Natural killer cell (primary cell): ENCODE results near the gene BEST1. TPM values are rescaled to one million over a fixed set of nuclear protein-coding genes. Genes with fewer than 3 reads are reported as not detected.
A peak's percentile ranks its signal among the peaks of the same experiment; 100 is the strongest.

Experiments
- ATAC-seq, 3 donors: fragments of 150-1000 bp in 2 of 3; fragments of 200-7000 bp in 1 of 3; cut with Tn5 transposase; 1 replicate in 1 of 3; 2 replicates in 2 of 3; pipeline ENCODE4 v1.10.0; 2021; ENCODE audit warnings: mild to moderate bottlenecking in 2 of 3, moderate library complexity in 2 of 3
- DNase-seq, 2 donors: peaks; one replicate each; pipeline versions ENCODE4 v3.0.0 to v3.0.0-alpha.2; 2013 to 2021; ENCODE audit warnings: mixed read lengths in 1 of 2
- H3K27ac ChIP-seq: one replicate; pipeline ENCODE4 v1.5.1; 2013; ENCODE audit warnings: mild to moderate bottlenecking, low read length
- H3K27me3 ChIP-seq: one replicate; pipeline ENCODE4 v1.6.1; 2013; ENCODE audit warnings: low read length; ENCODE audit not compliant: control insufficient read depth, insufficient read depth
- H3K36me3 ChIP-seq: one replicate; pipeline ENCODE4 v1.6.1; 2013; ENCODE audit warnings: low read length; ENCODE audit not compliant: control insufficient read depth, insufficient read depth
- H3K4me1 ChIP-seq: one replicate; pipeline ENCODE4 v1.6.1; 2013; ENCODE audit warnings: low read length; ENCODE audit not compliant: control insufficient read depth, insufficient read depth
- H3K4me3 ChIP-seq: one replicate; pipeline ENCODE4 v1.5.1; 2013; ENCODE audit warnings: low read length
- H3K9me3 ChIP-seq: one replicate; pipeline ENCODE4 v1.6.1; 2013; ENCODE audit warnings: low read length; ENCODE audit not compliant: control insufficient read depth, insufficient read depth
- H3K27ac Mint-ChIP-seq, 2 donors: one replicate each; pipeline ENCODE4 v1.8.0; 2022; ENCODE audit warnings: mild to moderate bottlenecking in 2 of 2, mixed read lengths in 2 of 2, moderate library complexity in 1 of 2
- H3K27me3 Mint-ChIP-seq, 2 donors: one replicate each; pipeline ENCODE4 v1.8.0; 2022; ENCODE audit warnings: low read depth in 2 of 2, mixed read lengths in 2 of 2
- H3K36me3 Mint-ChIP-seq: one replicate; pipeline ENCODE4 v1.8.0; 2022; ENCODE audit warnings: mixed read lengths
- H3K4me1 Mint-ChIP-seq, 2 donors: one replicate each; pipeline ENCODE4 v1.8.0; 2022; ENCODE audit warnings: mixed read lengths in 2 of 2
- H3K4me3 Mint-ChIP-seq: one replicate; pipeline ENCODE4 v1.8.0; 2022; ENCODE audit warnings: mild to moderate bottlenecking, moderate library complexity, mixed read lengths
- H3K9me3 Mint-ChIP-seq, 2 donors: one replicate each; pipeline ENCODE4 v1.8.0; 2022; ENCODE audit warnings: mixed read lengths in 2 of 2
- WGBS: methylation state at CpG from one replicate; pipeline ENCODE4 v1.1.7; 2013; ENCODE audit warnings: missing lambda C conversion rate; ENCODE audit not compliant: insufficient coverage; 5-methylcytosine and 5-hydroxymethylcytosine counted together
- intact Hi-C: fragments of 100-400 bp; cut with micrococcal nuclease; formaldehyde crosslinking; loops from one replicate; pipeline ENCODE4 v1.14.2; 2022
- total RNA-seq, 4 donors: library from RNA; stranded (reverse); fragments of 120-200 nt in 1 of 4; gene quantifications; one replicate each; pipeline versions ENCODE4 v1.2.3 to v1.2.4, GENCODE V29; 2013 to 2022
- TF ChIP-seq, protein P1 (sequence below): fragments of 200-600 bp; IDR thresholded peaks from one replicate; pipeline ENCODE4 v1.8.0; 2022; ENCODE audit warnings: antibody characterized with exemption

The BEST1 gene
- total RNA-seq, 3 donors from 2014 or later (not counting 1 experiment from before 2014, with no cell fraction given) = 0.32 to 2.0 (median 1.4) TPM

DNA sequence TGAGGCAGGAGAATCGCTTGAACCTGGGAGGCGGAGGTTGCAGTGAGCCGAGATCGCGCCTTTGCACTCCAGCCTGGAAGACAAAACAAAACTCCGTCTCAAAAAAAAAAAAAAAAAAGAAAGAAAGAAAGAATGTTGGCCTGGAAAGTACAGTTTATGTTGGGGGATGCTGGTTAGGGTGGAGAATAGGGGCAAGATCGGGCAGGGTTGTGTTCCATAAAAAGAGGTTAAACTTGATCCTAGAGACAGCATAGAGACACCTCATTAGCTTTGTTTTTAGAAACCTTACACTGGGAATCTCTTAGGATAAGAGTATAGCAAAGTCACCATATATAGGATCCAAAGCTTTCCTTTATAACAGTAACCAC lies 19.2 kb downstream of the BEST1 start:
- H3K4me1 ChIP-seq = peaks cover 52% of the 10 kb centered on the region
- H3K9me3 ChIP-seq = no peaks in the 10 kb centered on the region
- TF ChIP-seq, protein P1, sequence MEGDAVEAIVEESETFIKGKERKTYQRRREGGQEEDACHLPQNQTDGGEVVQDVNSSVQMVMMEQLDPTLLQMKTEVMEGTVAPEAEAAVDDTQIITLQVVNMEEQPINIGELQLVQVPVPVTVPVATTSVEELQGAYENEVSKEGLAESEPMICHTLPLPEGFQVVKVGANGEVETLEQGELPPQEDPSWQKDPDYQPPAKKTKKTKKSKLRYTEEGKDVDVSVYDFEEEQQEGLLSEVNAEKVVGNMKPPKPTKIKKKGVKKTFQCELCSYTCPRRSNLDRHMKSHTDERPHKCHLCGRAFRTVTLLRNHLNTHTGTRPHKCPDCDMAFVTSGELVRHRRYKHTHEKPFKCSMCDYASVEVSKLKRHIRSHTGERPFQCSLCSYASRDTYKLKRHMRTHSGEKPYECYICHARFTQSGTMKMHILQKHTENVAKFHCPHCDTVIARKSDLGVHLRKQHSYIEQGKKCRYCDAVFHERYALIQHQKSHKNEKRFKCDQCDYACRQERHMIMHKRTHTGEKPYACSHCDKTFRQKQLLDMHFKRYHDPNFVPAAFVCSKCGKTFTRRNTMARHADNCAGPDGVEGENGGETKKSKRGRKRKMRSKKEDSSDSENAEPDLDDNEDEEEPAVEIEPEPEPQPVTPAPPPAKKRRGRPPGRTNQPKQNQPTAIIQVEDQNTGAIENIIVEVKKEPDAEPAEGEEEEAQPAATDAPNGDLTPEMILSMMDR = no peak
- WGBS = 98% methylated on average over 6 of the region's 7 CpGs
- intact Hi-C loops = loop anchor here (5.0 kb wide), 1 partner anchor 113 kb away; no protein-coding TSS in a partner anchor
- H3K36me3 Mint-ChIP-seq = peaks cover 9% of the 10 kb centered on the region
- peaks cover 11% of the 10 kb centered on the region for H3K36me3 ChIP-seq
- no peak overlapping the region for H3K4me3 ChIP-seq
- ATAC-seq (no peak), DNase-seq (no peak)
- H3K4me3 Mint-ChIP-seq = peak overlapping the region; percentile 82
- no peak overlapping the region for H3K27ac ChIP-seq
- H3K9me3 Mint-ChIP-seq = no peaks in the 10 kb centered on the region
- peak overlapping the region; percentile 56 to 93 for H3K27ac Mint-ChIP-seq
- peaks cover 34 to 49% of the 10 kb centered on the region in 2 donors for H3K4me1 Mint-ChIP-seq
- H3K27me3 ChIP-seq = no peaks in the 10 kb centered on the region
- no peaks in the 10 kb centered on the region for H3K27me3 Mint-ChIP-seq

DNA sequence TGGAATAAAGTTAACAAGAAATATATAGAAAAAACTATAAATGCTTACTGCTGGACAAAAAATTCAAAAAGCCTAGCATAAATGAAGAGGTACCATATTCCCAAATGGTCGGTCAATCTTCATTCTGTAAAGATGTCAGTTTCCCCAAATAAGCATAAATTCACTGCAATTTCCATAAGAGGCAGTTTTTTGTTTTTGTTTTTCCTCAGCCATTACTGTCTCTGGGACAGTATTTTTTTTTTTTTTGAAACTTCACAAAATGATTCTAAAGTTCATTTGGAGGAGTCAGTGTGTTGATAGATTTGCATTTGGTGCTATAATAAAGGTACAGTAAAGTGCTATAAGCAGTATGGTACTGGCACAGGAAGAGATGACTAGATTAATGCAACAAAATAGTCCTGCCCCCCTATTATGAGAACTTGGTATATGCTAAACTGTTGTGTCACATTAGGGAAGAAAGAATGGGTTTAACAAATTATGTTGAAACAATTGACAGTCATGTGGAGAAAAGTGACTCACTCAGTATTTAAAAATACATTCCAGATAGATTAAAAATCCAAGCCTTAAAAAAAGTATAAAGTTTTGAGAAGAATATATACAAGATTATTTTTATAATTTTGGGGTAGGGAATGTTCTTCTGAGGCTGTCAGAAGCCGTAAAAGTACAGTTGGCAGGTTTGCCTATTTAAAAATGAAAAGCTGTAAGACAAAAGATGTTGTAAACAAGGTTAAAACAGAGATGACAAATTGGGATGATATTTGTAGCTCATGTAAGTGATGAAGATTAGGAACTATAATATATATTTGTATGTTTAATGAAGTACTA lies 19.9 kb downstream of the BEST1 start:
- ATAC-seq (no peak), DNase-seq (no peak)
- intact Hi-C loops = loop anchor here (5.0 kb wide), 1 partner anchor 112 kb away; no protein-coding TSS in a partner anchor
- H3K36me3 Mint-ChIP-seq = peaks cover 3% of the 10 kb centered on the region
- peak overlapping the region; percentile 82 for H3K4me3 Mint-ChIP-seq
- H3K27me3 Mint-ChIP-seq = no peaks in the 10 kb centered on the region
- peak overlapping the region; percentile 11 for H3K27ac ChIP-seq
- peaks cover 29 to 43% of the 10 kb centered on the region in 2 donors for H3K4me1 Mint-ChIP-seq
- no peaks in the 10 kb centered on the region for H3K9me3 Mint-ChIP-seq
- WGBS = 96% methylated on average over 2 of the region's 2 CpGs
- no peaks in the 10 kb centered on the region for H3K9me3 ChIP-seq
- H3K36me3 ChIP-seq = peaks cover 5% of the 10 kb centered on the region
- H3K4me1 ChIP-seq = peaks cover 52% of the 10 kb centered on the region
- H3K27me3 ChIP-seq = no peaks in the 10 kb centered on the region
- TF ChIP-seq, protein P1 = no peak
- H3K4me3 ChIP-seq = no peak overlapping the region
- peak overlapping the region; percentile 56 to 93 for H3K27ac Mint-ChIP-seq

DNA sequence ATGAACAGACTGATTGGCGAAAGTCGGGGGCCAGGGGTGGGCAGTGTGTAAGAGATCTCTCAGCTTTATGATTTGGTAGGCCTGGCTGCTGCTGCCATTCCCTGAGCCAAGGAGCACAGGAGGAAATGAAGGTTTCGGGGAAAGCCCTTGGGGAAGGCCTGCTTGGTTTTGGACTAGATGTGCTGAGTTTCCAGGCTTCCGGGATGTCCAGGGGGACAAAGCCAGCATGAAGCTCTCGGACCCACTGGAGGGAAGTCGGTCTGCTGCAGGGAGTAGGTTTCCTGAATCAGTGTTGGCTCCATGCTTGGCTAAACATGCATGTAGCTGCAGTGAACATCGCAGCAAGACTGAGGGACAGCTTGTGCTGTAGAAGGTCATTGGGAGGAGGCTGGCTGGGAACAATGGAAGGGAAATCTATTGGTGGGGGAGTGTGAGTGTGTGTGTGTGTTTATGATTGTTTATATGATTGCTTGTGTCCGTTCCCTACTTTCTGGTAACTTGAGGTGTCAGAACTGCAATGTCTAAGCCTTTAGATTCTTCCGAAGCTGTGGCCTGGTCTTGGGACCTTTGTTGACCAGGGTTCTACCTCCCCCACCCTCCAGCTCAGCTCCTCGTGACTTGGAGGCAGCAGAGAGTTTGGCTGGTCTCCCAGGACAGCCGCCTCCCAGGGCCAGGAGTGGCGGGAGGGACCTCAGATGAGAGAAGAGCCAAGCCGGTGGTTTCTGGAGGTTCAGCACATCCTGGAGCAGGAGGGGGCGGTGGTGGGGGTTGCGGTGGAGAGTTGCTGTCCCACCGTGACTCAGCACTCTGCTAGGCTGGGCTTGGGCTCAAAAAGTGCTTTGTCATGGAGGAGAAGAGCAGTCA lies 21.3 kb downstream of the BEST1 start:
- Mint-ChIP-seq H3K9me3 (no peaks in the 10 kb centered on the region), H3K27me3 (no peaks in the 10 kb centered on the region), H3K4me3 (no peak overlapping the region), H3K4me1 (peaks cover 20 to 34% of the 10 kb centered on the region in 2 donors), H3K27ac (peak overlapping the region in 1 of 2 donors; percentile 55), H3K36me3 (no peaks in the 10 kb centered on the region)
- Histone ChIP-seq H3K9me3 (no peaks in the 10 kb centered on the region), H3K27me3 (no peaks in the 10 kb centered on the region), H3K36me3 (no peaks in the 10 kb centered on the region), H3K4me1 (peaks cover 40% of the 10 kb centered on the region), H3K4me3 (no peak overlapping the region), H3K27ac (no peak overlapping the region)
- intact Hi-C loops = no loop called here
- DNase-seq (peak in 1 of 2 donors; percentile 61), ATAC-seq (peak in 1 of 3 donors; percentile 18)
- WGBS = 48% methylated on average over 16 of the region's 16 CpGs
- TF ChIP-seq, protein P1 = no peak
